ENCODE data around the gene ZNF410. TPM values are rescaled to one million over a fixed set of nuclear protein-coding genes. Genes with fewer than 3 reads are reported as not detected.

ZNF410 gene
- total RNA-seq, 1 donor: 83.2 TPM

- DNase-seq (ENCODE audit: insufficient read length, low spot score, missing footprints): no peak
- no peak overlapping the region for H3K27ac ChIP-seq (ENCODE audit: low read depth, low read length)
- H3K4me3 ChIP-seq (ENCODE audit: insufficient read depth, low read length): no peak overlapping the region
- no peak for TF ChIP-seq CTCF (IDR thresholded peaks at IDR 0.05; ENCODE audit: extremely low read depth, low read depth, low read length)
- H3K9me3 ChIP-seq (ENCODE audit: low read depth, low read length): no peaks in the 10 kb centered on the region
- no peaks in the 10 kb centered on the region for H3K27me3 ChIP-seq (ENCODE audit: insufficient read depth, low read length)
- H3K4me1 ChIP-seq (ENCODE audit: insufficient read depth, low read length): no peaks in the 10 kb centered on the region
- no peaks in the 10 kb centered on the region for H3K36me3 ChIP-seq (ENCODE audit: insufficient read depth, low read length)
- no peak overlapping the region for H3K4me2 ChIP-seq (ENCODE audit: insufficient read depth, low read length)
- H3K79me2 ChIP-seq (ENCODE audit: insufficient read depth, low read length): no peaks in the 10 kb centered on the region
- no peaks in the 10 kb centered on the region for H4K20me1 ChIP-seq (ENCODE audit: insufficient read depth, low read length)
- H2AFZ ChIP-seq (ENCODE audit: low read length): no peak overlapping the region
Measured at GRCh38 chr14:73877790-73878189, 8.9 kb upstream of the ZNF410 start.

- H3K9me3 ChIP-seq (ENCODE audit: low read depth, low read length): no peaks in the 10 kb centered on the region
- H3K4me1 ChIP-seq (ENCODE audit: insufficient read depth, low read length): no peaks in the 10 kb centered on the region
- H4K20me1 ChIP-seq (ENCODE audit: insufficient read depth, low read length): no peaks in the 10 kb centered on the region
- no peak overlapping the region for H2AFZ ChIP-seq (ENCODE audit: low read length)
- no peaks in the 10 kb centered on the region for H3K36me3 ChIP-seq (ENCODE audit: insufficient read depth, low read length)
- H3K4me2 ChIP-seq (ENCODE audit: insufficient read depth, low read length): no peak overlapping the region
- H3K4me3 ChIP-seq (ENCODE audit: insufficient read depth, low read length): no peak overlapping the region
- no peaks in the 10 kb centered on the region for H3K27me3 ChIP-seq (ENCODE audit: insufficient read depth, low read length)
- TF ChIP-seq CTCF (IDR thresholded peaks at IDR 0.05; ENCODE audit: extremely low read depth, low read depth, low read length): no peak
- H3K27ac ChIP-seq (ENCODE audit: low read depth, low read length): no peak overlapping the region
- no peaks in the 10 kb centered on the region for H3K79me2 ChIP-seq (ENCODE audit: insufficient read depth, low read length)
- DNase-seq (ENCODE audit: insufficient read length, low spot score, missing footprints): no peak
Measured at GRCh38 chr14:73878436-73878835, 8.2 kb upstream of the ZNF410 start.

- Histone ChIP-seq H3K27me3 (ENCODE audit: insufficient read depth, low read length) (no peaks in the 10 kb centered on the region), H3K36me3 (ENCODE audit: insufficient read depth, low read length) (no peaks in the 10 kb centered on the region), H4K20me1 (ENCODE audit: insufficient read depth, low read length) (no peaks in the 10 kb centered on the region), H2AFZ (ENCODE audit: low read length) (no peak overlapping the region), H3K9me3 (ENCODE audit: low read depth, low read length) (no peaks in the 10 kb centered on the region), H3K4me2 (ENCODE audit: insufficient read depth, low read length) (no peak overlapping the region), H3K27ac (ENCODE audit: low read depth, low read length) (no peak overlapping the region), H3K79me2 (ENCODE audit: insufficient read depth, low read length) (no peaks in the 10 kb centered on the region), H3K4me3 (ENCODE audit: insufficient read depth, low read length) (no peak overlapping the region), H3K4me1 (ENCODE audit: insufficient read depth, low read length) (no peaks in the 10 kb centered on the region)
- no peak for DNase-seq (ENCODE audit: insufficient read length, low spot score, missing footprints)
- TF ChIP-seq CTCF (IDR thresholded peaks at IDR 0.05; ENCODE audit: extremely low read depth, low read depth, low read length): no peak
Measured at GRCh38 chr14:73879027-73879426, 7.6 kb upstream of the ZNF410 start.

- DNase-seq (ENCODE audit: insufficient read length, low spot score, missing footprints): no peak
Measured at GRCh38 chr14:73884438-73885190, 2.0 kb upstream of the ZNF410 start.

More at GRCh38 chr14:73884438-73885190, 2.0 kb upstream of the ZNF410 start:
- Histone ChIP-seq H3K27me3 (ENCODE audit: insufficient read depth, low read length) (no peaks in the 10 kb centered on the region), H3K4me3 (ENCODE audit: insufficient read depth, low read length) (no peak overlapping the region), H3K27ac (ENCODE audit: low read depth, low read length) (peak overlapping the region; percentile 19), H4K20me1 (ENCODE audit: insufficient read depth, low read length) (peaks cover 20% of the 10 kb centered on the region), H3K79me2 (ENCODE audit: insufficient read depth, low read length) (peaks cover 44% of the 10 kb centered on the region), H3K36me3 (ENCODE audit: insufficient read depth, low read length) (no peaks in the 10 kb centered on the region), H3K4me2 (ENCODE audit: insufficient read depth, low read length) (no peak overlapping the region), H3K9me3 (ENCODE audit: low read depth, low read length) (no peaks in the 10 kb centered on the region), H2AFZ (ENCODE audit: low read length) (no peak overlapping the region), H3K4me1 (ENCODE audit: insufficient read depth, low read length) (peaks cover 24% of the 10 kb centered on the region)
- TF ChIP-seq CTCF (IDR thresholded peaks at IDR 0.05; ENCODE audit: extremely low read depth, low read depth, low read length): no peak

All from osteoblast (primary cell).